ENCODE measurements around the gene MYO1B.

MYO1B gene

DNA sequence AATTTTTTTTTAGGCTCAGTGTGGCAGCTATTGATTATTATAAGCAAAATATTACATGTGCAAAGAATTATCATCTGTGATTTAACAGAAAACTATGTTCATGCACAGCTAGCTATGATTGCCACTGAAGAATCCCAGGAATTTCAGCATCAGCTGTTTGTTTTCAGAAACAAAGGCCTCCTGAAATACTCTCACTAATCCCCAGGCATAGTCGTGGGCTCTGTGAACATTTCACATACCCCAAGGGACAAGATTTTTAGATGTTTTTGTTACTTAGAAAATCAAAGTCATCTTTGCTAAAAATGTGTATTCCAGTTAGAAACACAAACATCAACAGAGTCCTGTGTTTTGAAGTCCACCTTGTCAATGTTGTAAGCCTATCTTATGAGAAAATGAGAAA is 156.1 kb downstream of the MYO1B start:
- H3K4me3 ChIP-seq (ENCODE audit: low read depth, low read length), result no peak overlapping the region
- TF ChIP-seq, protein P1, sequence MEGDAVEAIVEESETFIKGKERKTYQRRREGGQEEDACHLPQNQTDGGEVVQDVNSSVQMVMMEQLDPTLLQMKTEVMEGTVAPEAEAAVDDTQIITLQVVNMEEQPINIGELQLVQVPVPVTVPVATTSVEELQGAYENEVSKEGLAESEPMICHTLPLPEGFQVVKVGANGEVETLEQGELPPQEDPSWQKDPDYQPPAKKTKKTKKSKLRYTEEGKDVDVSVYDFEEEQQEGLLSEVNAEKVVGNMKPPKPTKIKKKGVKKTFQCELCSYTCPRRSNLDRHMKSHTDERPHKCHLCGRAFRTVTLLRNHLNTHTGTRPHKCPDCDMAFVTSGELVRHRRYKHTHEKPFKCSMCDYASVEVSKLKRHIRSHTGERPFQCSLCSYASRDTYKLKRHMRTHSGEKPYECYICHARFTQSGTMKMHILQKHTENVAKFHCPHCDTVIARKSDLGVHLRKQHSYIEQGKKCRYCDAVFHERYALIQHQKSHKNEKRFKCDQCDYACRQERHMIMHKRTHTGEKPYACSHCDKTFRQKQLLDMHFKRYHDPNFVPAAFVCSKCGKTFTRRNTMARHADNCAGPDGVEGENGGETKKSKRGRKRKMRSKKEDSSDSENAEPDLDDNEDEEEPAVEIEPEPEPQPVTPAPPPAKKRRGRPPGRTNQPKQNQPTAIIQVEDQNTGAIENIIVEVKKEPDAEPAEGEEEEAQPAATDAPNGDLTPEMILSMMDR (IDR thresholded peaks at IDR 0.05; ENCODE audit: low read depth, low read length, missing control alignments), result no peak
- DNase-seq (ENCODE audit: low read depth), result no peak

DNA sequence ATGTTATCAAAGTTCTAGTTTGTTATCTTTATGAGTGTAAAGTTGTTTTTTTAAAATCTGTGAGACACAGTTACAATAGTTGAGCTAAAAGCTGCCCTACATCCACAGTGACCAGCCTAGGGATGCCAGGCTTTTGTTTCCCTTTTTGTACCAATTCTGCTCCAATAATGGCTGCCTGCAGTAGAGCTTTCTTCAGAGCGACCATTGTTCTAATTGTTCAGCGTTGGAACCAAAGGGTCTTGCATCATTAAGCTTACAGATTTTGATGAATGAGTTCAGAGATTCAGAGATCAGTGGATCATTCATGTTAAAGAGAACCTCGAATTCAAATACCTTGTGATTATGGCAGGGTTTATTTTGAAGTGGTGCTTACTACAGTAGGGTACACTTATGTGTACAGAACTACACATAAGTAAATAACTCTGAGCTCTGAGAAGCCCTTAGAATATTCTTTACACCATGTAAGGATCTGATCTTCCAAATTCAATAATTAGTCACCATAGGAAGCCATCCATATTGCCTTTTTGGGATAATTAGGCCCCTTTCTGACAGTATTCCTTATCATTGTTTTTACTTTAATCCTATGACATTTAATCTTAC is 157.9 kb downstream of the MYO1B start:
- DNase-seq (ENCODE audit: low read depth), result no peak
- TF ChIP-seq, protein P1 (IDR thresholded peaks at IDR 0.05; ENCODE audit: low read depth, low read length, missing control alignments), result no peak
- H3K4me3 ChIP-seq (ENCODE audit: low read depth, low read length), result no peak overlapping the region

DNA sequence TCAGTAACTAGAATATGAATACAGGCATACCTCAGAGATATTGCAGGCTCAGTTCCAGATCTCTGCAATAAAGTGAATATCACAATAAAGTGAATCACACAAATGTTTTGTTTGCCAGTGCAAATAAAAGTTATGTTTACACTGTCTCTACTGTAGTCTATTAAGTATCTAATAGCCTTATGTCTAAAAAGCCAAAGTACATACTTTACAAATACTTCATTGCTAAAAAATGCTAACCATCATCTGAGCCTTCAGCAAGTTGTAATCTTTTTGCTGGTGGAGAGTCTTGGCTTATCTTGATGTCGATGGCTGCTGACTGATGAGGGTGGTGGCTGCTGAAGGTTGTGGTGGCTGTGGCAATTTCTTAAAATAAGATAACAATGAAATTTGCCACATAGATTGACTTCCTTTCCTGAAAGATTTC is 159.4 kb downstream of the MYO1B start:
- TF ChIP-seq, protein P1 (IDR thresholded peaks at IDR 0.05; ENCODE audit: low read depth, low read length, missing control alignments), result no peak
- no peak overlapping the region for H3K4me3 ChIP-seq (ENCODE audit: low read depth, low read length)
- DNase-seq (ENCODE audit: low read depth), result no peak

DNA sequence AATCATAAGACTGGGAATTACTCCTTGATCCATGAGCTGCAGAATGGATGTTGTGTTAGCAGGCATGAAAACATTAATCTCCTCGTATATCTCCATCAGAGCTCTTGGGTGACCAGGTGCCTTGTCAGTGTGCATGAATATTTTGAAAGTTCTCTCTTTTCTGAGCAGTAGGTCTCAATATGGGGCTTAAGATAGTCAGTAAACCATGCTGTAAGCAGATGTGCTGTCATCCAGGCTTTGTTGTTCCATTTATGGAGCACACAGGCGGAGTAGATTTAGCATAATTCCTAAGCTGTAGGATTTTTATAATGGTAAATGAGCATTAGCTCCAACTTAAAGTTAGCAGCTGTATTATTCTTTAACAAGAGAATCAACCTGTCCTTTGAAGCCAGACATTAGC is 160.3 kb downstream of the MYO1B start:
- no peak for DNase-seq (ENCODE audit: low read depth)
- H3K4me3 ChIP-seq (ENCODE audit: low read depth, low read length), result no peak overlapping the region
- TF ChIP-seq, protein P1 (IDR thresholded peaks at IDR 0.05; ENCODE audit: low read depth, low read length, missing control alignments), result no peak

DNA sequence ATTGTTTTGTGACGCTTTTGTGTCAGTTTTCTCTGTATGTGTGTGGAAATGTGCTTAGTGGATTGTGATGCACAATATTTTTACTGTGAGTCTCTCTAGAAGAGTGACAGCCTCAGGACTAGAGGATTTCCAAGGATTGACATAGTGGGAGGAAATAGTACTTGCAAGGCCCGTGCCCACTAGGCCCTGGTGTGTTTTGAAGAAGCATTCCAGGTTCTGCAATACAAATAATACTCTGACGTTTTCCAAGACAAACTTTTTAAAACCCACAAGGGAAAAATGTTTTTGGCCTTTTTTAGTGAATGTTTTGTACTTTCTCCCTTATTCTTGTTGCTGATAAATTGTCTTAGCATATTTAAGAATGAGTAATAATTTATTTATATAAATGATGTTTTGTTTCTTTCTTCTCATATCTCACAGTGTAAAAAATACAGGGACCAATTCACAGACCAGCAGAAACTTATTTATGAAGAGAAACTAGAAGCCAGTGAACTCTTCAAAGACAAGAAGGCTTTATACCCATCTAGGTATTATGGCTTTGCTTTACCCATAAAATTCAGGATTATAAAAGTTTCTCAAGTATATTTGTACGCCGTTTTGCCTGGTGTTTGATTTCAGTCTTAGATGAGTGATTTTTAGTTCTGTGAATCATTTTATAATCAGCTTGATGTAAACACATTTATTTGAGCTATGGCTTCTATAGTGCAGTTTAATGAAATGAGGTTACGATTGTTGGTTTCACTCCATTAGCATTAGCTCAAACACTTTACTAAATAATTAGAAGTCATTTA is 165.6 kb downstream of the MYO1B start:
- TF ChIP-seq, protein P1 (IDR thresholded peaks at IDR 0.05; ENCODE audit: low read depth, low read length, missing control alignments), result no peak
- no peak overlapping the region for H3K4me3 ChIP-seq (ENCODE audit: low read depth, low read length)
- DNase-seq (ENCODE audit: low read depth), result no peak

DNA sequence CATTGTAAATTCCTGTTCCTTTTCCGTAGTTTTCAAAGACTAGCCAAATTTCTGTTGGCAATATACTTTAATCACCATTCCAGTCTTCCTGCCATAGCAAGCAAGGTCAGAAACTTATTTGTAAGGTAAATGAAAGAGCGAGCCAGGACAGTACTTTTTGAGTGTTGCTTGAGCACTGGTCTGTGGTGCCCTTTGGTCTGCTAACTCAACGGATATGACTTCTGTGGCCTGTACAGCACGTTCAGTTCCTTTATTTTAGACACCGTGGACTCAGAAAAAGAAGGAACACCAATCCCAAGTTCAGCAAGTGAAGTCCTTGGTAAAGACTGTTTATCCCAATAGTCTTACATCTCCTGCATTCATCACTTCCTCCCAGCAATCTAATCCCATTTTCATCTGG is 166.3 kb downstream of the MYO1B start:
- no peak overlapping the region for H3K4me3 ChIP-seq (ENCODE audit: low read depth, low read length)
- TF ChIP-seq, protein P1 (IDR thresholded peaks at IDR 0.05; ENCODE audit: low read depth, low read length, missing control alignments), result no peak
- no peak for DNase-seq (ENCODE audit: low read depth)
